A673 (cell line): Measurements from ENCODE around the gene JAGN1. TPM values are rescaled to one million over a fixed set of nuclear protein-coding genes. Genes with fewer than 3 reads are reported as not detected.

Experiments used
- BruUV-seq: library from RNA; stranded (reverse); fragments of 400-500 nt; replicated peaks from 2 replicates; lab custom pipeline; 2021; lab: Mats Ljungman, UMichigan
- CTCF ChIA-PET: fragments of 300-600 bp; sonication (Branson Sonifier 250); formaldehyde crosslinking; loops from one replicate; lab custom pipeline; 2022; ENCODE audit warnings: antibody characterized with exemption; lab: Charles Lee
- POLR2A ChIA-PET: fragments of 300-600 bp; sonication (Branson Sonifier 250); formaldehyde crosslinking; loops from one replicate; lab custom pipeline; 2022; ENCODE audit warnings: antibody characterized with exemption; ENCODE audit not compliant: low non-redundant PET; lab: Charles Lee
- DNase-seq: peaks from one replicate; pipeline ENCODE4 v3.0.0-alpha.2; 2015; ENCODE audit warnings: low spot score
- H3K27ac ChIP-seq: fragments of 200-600 bp; sonication (generic); 2 replicates; pipeline ENCODE4 v1.5.1; 2016; ENCODE audit warnings: mixed run types, low read depth, mild to moderate bottlenecking, mixed read lengths, antibody characterized with exemption, low read length; ENCODE audit not compliant: poor library complexity, severe bottlenecking
- H3K27me3 ChIP-seq: fragments of 200-600 bp; sonication (generic); replicated peaks from 2 replicates; pipeline ENCODE4 v1.6.1; 2017; ENCODE audit warnings: mixed run types, low read depth, mild to moderate bottlenecking, mixed read lengths, antibody characterized with exemption, low read length; ENCODE audit not compliant: insufficient read depth, poor library complexity
- H3K36me3 ChIP-seq: fragments of 200-600 bp; sonication (generic); 2 replicates; pipeline ENCODE4 v1.6.1; 2016; ENCODE audit warnings: mixed run types, mild to moderate bottlenecking, mixed read lengths, antibody characterized with exemption, low read length; ENCODE audit not compliant: insufficient read depth, poor library complexity, severe bottlenecking
- H3K4me1 ChIP-seq: fragments of 200-600 bp; sonication (generic); 2 replicates; pipeline ENCODE4 v1.6.1; 2017; ENCODE audit warnings: mixed run types, mild to moderate bottlenecking, mixed read lengths, antibody characterized with exemption, low read length; ENCODE audit not compliant: insufficient read depth, poor library complexity, severe bottlenecking
- H3K4me3 ChIP-seq: fragments of 200-600 bp; sonication (generic); 2 replicates; pipeline ENCODE4 v1.5.1; 2016; ENCODE audit warnings: low read depth, mixed run types, mild to moderate bottlenecking, mixed read lengths, low read length; ENCODE audit not compliant: poor library complexity, severe bottlenecking
- H3K9me3 ChIP-seq: fragments of 200-600 bp; sonication (generic); 2 replicates; pipeline ENCODE4 v1.6.1; 2016; ENCODE audit warnings: mixed run types, low read depth, mild to moderate bottlenecking, mixed read lengths, antibody characterized with exemption, low read length; ENCODE audit not compliant: poor library complexity, severe bottlenecking
- EZH2 ChIP-seq: fragments of 200-600 bp; sonication (generic); IDR thresholded peaks from 2 replicates; pipeline ENCODE4 v1.6.1; 2017; ENCODE audit warnings: borderline replicate concordance, low read depth, mild to moderate bottlenecking, mixed read lengths, antibody characterized with exemption, low read length; ENCODE audit not compliant: poor library complexity, severe bottlenecking
- intact Hi-C: fragments of 100-400 bp; cut with micrococcal nuclease; formaldehyde crosslinking; loops from one replicate; pipeline ENCODE4 v1.10.0; 2022; ENCODE audit not compliant: unreplicated experiment
- total RNA-seq: library from RNA; stranded (reverse); gene quantifications from 2 replicates; pipeline ENCODE4 v1.2.3, GENCODE V29; 2021
- TF ChIP-seq, protein P1 (sequence below): fragments of 300-800, 200-600 bp; sonication (generic); conservative IDR thresholded peaks from 2 replicates; pipeline ENCODE4 v1.5.1; 2017; ENCODE audit warnings: low read depth, mild to moderate bottlenecking, antibody characterized with exemption, low read length, moderate library complexity, mixed read lengths

Gene JAGN1
- total RNA-seq, 1 experiment from 2014 or later, result 38.1 TPM

DNA sequence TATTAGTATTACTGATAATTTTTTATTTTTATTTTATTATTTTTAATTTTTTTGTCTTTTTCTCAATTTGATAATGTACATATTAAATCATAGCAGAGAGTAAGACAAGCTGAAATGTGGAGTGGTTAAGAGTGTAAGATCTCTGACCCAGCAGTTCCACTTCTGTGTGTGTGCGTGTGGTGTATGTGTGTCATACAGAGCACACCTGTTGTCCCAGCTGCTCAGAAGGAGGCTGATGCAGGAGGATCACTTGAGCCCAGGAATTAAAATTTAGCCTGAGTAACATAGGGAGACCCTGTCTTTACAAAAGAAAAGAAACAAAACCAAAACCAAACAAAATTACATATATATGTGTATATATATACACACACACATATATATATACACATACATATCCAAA is 9.0 kb upstream of the JAGN1 start:
- H3K36me3 ChIP-seq, result no peaks in the 10 kb centered on the region
- intact Hi-C loops, result no loop called here
- no peak overlapping the region for H3K27ac ChIP-seq
- no peaks in the 10 kb centered on the region for H3K4me1 ChIP-seq
- DNase-seq, result no peak
- H3K9me3 ChIP-seq, result no peaks in the 10 kb centered on the region
- ChIA-PET CTCF (interaction anchor here (0.5 kb wide), 1 partner anchor 167 kb away, joined by 10 read pairs; no protein-coding TSS in a partner anchor), POLR2A (no interaction called here)
- TF ChIP-seq, protein P1, sequence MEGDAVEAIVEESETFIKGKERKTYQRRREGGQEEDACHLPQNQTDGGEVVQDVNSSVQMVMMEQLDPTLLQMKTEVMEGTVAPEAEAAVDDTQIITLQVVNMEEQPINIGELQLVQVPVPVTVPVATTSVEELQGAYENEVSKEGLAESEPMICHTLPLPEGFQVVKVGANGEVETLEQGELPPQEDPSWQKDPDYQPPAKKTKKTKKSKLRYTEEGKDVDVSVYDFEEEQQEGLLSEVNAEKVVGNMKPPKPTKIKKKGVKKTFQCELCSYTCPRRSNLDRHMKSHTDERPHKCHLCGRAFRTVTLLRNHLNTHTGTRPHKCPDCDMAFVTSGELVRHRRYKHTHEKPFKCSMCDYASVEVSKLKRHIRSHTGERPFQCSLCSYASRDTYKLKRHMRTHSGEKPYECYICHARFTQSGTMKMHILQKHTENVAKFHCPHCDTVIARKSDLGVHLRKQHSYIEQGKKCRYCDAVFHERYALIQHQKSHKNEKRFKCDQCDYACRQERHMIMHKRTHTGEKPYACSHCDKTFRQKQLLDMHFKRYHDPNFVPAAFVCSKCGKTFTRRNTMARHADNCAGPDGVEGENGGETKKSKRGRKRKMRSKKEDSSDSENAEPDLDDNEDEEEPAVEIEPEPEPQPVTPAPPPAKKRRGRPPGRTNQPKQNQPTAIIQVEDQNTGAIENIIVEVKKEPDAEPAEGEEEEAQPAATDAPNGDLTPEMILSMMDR, result no peak
- no peak overlapping the region for H3K4me3 ChIP-seq
- H3K27me3 ChIP-seq, result no peaks in the 10 kb centered on the region
- BruUV-seq, result no TSS peak

DNA sequence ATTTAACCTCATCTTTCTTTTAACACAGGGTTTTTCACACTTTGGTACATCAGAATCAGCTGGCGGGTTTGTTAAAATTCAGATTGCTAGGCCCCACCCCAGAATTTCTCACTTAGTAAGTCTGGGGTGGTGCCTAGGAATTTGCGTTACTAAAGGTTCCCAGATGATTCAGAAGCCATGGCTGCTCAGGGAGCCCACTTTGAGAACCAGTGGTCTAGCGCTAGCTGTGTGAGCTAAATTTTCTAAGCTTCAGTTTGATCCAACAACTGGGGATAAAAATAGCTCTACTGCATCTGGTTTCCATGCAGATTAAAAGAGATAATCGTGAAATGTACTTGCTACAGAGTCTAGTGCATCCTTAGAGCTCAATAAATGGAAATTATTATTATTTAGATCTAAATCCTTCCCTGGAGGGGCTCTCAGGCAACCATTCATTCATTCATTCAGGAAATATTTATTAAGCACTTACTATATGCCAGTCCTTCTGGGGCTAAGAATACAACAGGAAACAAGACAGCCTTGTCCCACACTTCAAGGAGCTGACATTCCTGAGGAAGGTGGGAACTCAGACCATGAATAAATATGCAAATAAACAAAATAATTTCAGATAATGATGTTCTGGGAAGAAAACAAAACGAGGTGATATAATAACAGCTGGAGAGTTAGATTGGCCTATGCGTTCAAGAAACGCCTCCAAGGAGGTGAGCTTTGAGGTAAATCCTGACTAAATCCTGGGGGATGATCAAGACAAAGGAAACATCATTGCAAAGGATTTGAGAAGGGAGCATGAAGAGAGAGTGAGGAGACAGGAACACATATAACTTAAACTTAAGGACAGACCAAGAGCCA is 6.5 kb upstream of the JAGN1 start:
- TF ChIP-seq EZH2, result no peak
- TF ChIP-seq, protein P1, result no peak
- H3K4me3 ChIP-seq, result no peak overlapping the region
- ChIA-PET CTCF (no interaction called here), POLR2A (no interaction called here)
- no TSS peak for BruUV-seq
- DNase-seq, result no peak
- intact Hi-C loops, result no loop called here
- no peaks in the 10 kb centered on the region for H3K9me3 ChIP-seq
- H3K36me3 ChIP-seq, result no peaks in the 10 kb centered on the region
- H3K4me1 ChIP-seq, result no peaks in the 10 kb centered on the region
- no peaks in the 10 kb centered on the region for H3K27me3 ChIP-seq
- H3K27ac ChIP-seq, result no peak overlapping the region

DNA sequence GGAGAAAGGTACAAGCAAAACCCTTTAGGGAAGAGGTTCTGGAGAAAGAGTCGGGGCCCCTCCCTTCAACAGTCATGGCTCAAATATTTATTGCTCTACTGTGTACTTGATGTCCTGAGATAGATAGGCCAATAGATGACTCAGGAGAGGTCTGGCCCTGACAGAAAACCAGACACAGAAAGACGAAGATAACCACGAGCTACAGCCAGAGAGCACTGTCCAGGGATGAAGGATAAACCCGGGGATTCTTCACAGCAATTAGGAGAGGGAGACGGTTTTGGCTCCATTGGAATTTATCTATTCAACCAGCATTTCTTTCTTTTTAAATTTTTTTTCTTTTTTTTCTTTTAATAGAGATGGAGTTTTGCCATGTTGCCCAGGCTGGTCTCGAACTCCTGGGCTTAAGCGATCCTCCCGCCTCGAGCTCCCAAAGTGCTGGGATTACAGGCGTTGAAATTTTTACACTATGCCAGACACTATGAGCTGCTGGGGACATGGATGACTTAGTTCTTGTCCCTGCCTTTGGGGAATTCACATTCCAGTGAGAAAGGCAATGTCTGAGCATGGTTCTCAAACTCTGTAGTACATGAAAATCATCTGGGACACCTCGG is 5.8 kb upstream of the JAGN1 start:
- intact Hi-C loops, result no loop called here
- BruUV-seq, result no TSS peak

More for the DNA sequence above, 5.8 kb upstream of the JAGN1 start:
- ChIA-PET POLR2A (no interaction called here), CTCF (no interaction called here)
- no peak for TF ChIP-seq EZH2
- TF ChIP-seq, protein P1, result no peak
- Histone ChIP-seq H3K4me1 (no peaks in the 10 kb centered on the region), H3K27me3 (no peaks in the 10 kb centered on the region), H3K36me3 (no peaks in the 10 kb centered on the region), H3K9me3 (no peaks in the 10 kb centered on the region), H3K27ac (no peak overlapping the region), H3K4me3 (no peak overlapping the region)
- no peak for DNase-seq
